ENCODE results near the gene TNRC6A.
"Not testable (repeated sequence)": the region's sequence is repeated elsewhere in the genome, so short reads cannot be mapped to it uniquely, and the experiment has no call there.

Gene TNRC6A

GRCh38 chr16:24761526-24761925 lies 32.1 kb downstream of the TNRC6A start:
- DNase-seq = no peak

- no peak for DNase-seq
Observed at GRCh38 chr16:24764916-24765315, 35.5 kb downstream of the TNRC6A start.

GRCh38 chr16:24766057-24766456 lies 36.6 kb downstream of the TNRC6A start:
- DNase-seq = no peak

GRCh38 chr16:24769806-24770205 lies 40.4 kb downstream of the TNRC6A start:
- DNase-seq = no peak

DNA sequence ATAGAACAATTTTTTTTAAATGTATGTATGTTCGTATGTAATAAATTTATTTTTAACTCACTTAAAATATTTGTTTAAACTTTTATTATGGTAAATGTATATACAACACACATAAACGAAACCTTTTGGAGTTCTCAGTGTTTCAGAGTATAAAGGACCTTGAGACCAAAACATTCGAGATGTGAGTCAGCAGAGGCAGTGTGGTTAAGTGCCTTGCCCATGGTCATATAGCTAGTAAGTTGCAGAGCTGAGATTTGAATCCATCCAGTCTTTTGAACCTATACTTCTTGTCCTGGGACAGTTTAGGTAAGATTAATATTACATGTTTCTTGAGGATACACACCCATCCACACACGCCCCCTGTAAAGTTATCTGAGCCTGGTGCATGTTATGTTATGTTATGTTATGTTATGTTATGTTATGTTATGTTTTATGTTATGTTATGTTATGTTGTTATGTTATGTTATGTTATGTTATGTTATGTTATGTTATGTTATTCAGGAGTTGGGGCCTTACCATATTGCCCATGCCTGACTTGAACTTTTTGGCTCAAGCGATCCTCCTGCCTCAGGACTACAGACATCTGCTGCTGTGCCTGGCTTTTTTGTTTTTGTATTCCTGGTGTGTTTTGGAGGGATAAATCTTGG lies 41.8 kb downstream of the TNRC6A start:
- no peak for DNase-seq

- no peak for DNase-seq
Observed at GRCh38 chr16:24771779-24772157, 42.3 kb downstream of the TNRC6A start.

- DNase-seq = no peak
Observed at GRCh38 chr16:24773771-24774427, 44.4 kb downstream of the TNRC6A start.

GRCh38 chr16:24774510-24774909 lies 45.1 kb downstream of the TNRC6A start:
- no peak for DNase-seq

GRCh38 chr16:24775455-24775854 lies 46.0 kb downstream of the TNRC6A start:
- DNase-seq = no peak

DNA sequence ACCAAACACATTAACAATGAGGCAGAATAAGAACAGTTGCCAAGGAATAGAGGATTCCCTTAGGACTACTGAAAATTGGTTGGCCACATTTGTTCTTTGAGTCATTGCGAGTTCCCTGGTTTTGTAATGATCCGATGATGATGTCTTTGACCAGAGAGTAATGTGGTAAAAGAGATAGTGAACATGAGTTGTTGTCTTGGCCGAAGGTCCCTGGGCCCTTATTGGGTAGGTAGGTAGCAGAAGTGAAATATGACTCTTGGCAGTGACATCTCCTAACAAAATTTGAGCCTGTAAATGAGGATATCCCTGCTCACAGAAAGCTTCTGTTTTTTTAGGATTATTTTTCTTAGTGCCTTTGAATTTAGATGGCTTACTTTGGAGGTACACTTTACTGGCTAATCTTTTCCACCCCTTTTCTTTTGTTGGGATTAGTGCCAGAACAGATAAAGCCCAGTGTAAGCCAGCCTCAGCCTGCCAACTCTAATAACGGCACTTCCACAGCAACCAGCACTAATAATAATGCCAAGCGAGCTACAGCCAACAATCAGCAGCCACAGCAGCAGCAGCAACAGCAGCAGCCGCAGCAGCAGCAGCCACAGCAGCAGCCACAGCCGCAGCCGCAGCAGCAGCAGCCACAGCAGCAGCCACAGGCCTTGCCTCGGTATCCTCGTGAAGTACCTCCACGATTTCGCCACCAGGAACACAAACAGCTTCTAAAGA lies 47.2 kb downstream of the TNRC6A start:
- DNase-seq = no peak

DNA sequence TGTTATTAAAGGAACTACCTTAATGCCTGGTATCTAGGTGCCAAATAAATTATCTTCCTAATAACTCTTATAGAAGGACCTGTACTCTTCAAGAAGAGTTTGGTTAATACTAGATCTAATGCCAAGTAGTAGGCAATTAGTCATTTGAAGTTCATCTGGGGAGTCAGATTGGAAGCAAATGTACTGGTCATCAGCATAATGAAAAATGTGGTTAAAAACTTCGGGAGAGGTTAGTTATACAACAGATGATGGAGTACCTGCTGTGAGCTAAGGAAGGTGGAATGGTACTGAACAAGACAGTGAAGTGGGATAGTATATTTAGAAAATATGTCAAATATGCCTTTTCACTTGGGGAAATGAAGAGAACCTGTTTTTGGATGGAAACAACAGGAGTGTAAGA lies 49.2 kb downstream of the TNRC6A start:
- DNase-seq = no peak

DNA sequence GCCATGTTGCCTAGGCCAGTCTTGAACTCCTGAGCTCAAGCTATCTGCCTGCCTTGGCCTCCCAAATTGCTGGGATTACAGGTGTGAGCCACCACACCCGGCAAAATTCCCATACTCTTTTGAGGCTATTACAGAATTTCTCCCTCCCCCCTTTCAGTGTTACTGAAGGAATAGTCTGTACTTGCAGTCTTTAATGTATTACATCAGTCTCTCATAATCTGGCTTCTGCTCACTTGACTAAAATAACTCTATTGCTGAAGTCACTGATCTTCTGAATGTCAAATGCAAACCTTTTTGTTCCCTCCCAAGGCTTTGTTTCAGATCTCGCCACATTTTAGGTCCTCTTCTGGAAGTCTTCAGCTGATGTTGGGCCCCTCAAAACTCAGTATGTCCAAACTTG lies 51.8 kb downstream of the TNRC6A start:
- no peak for DNase-seq

DNA sequence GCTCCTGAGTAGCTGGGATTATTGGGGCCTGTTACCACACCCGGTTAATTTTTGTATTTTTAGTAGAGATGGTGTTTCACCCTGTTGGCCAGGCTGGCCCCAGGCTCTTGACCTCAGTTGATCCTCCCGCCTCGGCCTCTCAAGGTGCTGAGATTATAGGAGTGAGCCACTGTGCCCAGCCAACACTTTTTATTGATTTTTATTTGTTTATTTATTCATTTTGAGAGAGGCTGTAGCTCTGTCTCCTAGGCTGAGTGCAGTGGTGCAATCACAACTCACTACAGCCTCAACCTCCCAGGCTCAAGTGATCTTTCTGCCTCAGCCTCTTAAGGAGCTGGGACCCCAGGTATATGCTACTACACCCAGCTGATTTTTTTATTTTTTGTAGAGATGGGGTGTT lies 54.7 kb downstream of the TNRC6A start:
- DNase-seq = no peak

DNA sequence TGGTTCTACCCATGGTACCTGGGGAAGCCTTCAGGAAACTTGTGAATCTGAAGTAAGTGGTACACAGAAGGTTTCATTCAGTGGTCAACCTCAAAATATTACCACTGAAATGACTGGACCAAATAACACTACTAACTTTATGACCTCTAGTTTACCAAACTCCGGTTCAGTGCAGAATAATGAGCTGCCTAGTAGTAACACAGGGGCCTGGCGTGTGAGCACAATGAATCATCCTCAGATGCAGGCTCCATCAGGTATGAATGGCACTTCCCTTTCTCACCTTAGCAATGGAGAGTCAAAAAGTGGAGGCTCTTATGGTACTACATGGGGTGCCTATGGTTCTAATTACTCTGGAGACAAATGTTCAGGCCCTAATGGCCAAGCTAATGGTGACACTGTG lies 60.4 kb downstream of the TNRC6A start:
- DNase-seq = no peak

GRCh38 chr16:24800586-24800985 lies 71.1 kb downstream of the TNRC6A start:
- no peak for DNase-seq

DNA sequence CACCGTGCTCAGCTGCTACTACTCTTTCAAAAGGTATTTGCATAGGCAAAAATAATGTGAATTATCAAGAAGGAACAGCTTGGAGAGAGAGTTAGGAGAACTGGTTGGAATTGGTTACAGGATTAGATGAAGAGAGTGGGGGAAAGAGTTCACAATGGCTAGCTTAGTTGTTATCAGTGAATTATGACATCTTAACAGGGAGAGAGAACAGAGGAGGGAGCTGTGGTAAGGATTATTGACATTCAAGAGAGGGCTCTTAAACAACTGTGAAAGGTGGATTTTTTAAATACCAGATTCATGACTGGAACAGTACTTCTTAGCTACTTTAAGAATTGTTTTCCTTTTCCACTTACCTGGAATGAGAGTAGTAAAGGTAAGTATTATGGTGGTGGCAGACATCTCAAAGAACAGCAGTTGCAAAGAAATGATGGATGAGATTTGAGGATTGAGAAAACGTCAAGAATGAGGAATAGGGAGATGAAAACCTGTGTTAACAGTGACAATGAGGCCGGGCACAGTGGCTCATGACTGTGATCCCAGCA lies 72.4 kb downstream of the TNRC6A start:
- DNase-seq = no peak

DNA sequence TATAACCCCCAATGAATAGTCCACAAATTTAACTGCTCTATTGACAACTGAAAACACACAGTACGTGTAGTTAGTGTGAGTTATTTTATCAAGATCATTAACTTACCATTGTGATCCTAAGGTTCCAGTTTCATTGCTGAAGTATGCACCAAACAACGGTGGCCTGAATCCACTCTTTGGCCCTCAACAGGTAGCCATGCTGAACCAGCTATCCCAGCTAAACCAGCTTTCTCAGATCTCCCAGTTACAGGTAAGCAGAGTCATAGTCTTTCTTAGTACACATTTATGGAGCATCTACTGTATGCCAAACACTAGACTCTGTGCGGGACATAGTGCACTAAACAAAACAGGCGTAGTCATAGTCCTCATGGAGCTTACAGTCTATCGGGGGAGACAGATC lies 76.0 kb downstream of the TNRC6A start:
- DNase-seq = no peak

DNA sequence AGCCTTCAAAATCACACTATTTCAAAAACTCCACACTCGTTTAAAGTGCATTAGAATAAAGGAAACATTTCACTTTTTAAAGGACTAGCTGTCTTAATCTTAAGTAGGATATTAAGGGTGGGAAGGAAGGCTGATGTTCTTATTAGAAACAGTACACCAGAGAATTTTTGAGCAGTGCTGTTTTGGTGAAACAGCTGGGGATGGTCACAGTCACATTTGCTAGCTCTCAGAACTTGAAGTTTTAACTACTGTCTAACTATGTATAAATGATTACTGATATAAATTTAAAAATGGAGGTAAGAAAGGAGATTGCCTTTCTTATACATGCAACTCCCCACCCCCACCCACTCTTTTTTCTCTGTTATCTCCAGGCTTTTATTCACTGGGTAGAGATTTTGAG lies 77.8 kb downstream of the TNRC6A start:
- DNase-seq = no peak

GRCh38 chr16:24810951-24811843 lies 81.7 kb downstream of the TNRC6A start:
- DNase-seq = no peak

DNA sequence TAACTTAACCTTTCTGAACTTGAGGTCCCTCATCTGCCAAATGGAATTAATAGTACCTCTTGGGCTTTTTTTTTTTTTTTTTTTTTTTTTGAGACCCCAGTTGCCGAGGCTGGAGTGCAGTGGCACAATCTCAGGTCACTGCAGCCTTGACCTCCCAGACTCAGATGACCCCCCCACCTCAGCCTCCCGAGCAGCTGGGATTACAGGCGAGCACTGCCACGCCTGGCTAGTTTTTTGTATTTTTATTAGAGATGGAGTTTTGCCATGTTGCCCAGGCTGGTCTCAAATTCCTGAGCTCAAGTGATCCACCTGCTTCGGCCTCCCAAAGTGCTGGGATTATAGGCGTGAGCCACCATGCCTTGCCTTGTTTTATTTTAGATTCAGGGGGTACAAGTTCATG lies 83.4 kb downstream of the TNRC6A start:
- DNase-seq = not testable (repeated sequence)

DNA sequence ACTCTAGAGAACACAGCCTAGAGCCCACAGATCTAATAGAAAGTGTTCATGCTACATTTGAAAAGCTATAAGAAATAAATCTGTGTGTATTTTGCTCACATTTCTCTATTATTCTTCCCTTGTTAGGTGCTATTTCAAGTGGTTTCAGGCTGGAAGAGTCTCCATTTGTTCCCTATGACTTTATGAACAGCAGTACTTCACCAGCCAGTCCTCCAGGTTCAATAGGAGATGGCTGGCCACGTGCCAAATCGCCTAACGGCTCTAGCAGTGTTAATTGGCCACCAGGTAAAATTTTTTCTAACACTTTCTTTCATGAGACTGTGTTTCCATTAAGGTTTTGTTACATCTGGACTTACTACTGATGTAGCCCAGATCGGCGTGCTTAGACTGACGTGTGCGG lies 85.6 kb downstream of the TNRC6A start:
- DNase-seq = no peak

GRCh38 chr16:24816688-24817087 lies 87.2 kb downstream of the TNRC6A start:
- no peak for DNase-seq

DNA sequence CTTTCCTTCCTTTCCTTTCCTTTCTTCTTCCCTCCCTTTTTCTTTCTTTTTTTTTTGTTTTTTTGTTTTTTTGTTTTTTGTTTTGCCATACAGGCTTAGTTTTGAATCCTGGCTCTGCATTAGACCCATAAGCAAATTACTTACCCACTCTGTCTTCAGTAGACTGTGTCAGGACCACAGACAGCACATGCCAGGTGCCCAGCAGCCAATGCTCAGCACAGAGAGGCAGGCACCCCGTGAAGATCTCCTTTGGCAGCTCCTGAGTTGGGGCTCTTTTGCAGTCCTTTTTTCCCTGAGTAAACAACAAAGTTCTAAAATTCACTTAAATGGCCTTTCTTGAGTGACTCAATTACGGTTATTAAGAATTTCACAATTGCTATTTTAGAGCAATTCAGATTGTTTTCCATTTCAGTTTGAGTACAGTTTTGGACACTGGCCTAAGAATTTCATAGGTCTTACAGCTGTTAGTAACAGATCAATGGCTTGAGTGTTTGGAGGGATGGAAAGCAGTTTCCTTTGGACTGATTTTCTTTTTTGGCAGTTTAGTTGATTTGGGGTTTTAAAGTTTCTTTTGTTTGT lies 90.1 kb downstream of the TNRC6A start:
- DNase-seq = no peak
